Osteoblast (primary cell): ENCODE data around the gene VPS13D. TPM values are rescaled to one million over a fixed set of nuclear protein-coding genes. Genes with fewer than 3 reads are reported as not detected.

Experiments used
- DNase-seq: peaks from one replicate; pipeline ENCODE4 v3.0.0; 2011; ENCODE audit warnings: low spot score, mixed read lengths; ENCODE audit not compliant: insufficient read length; ENCODE audit errors: missing footprints
- H2AFZ ChIP-seq: 2 replicates; pipeline ENCODE4 v1.6.0; 2011; ENCODE audit warnings: mild to moderate bottlenecking, low read length
- H3K27ac ChIP-seq: 2 replicates; pipeline ENCODE4 v1.5.1; 2011; ENCODE audit warnings: mild to moderate bottlenecking, low read depth, low read length, moderate library complexity
- H3K27me3 ChIP-seq: 2 replicates; pipeline ENCODE4 v1.6.0; 2012; ENCODE audit warnings: mild to moderate bottlenecking, control low read depth, inconsistent platforms, low read length, moderate library complexity; ENCODE audit not compliant: insufficient read depth
- H3K36me3 ChIP-seq: 2 replicates; pipeline ENCODE4 v1.5.1; 2011; ENCODE audit warnings: mild to moderate bottlenecking, low read length, control low read depth, moderate library complexity; ENCODE audit not compliant: insufficient read depth
- H3K4me1 ChIP-seq: 2 replicates; pipeline ENCODE4 v1.5.1; 2011; ENCODE audit warnings: mild to moderate bottlenecking, low read length, control low read depth, moderate library complexity; ENCODE audit not compliant: insufficient read depth
- H3K4me2 ChIP-seq: 2 replicates; pipeline ENCODE4 v1.6.0; 2011; ENCODE audit warnings: mild to moderate bottlenecking, low read length; ENCODE audit not compliant: insufficient read depth
- H3K4me3 ChIP-seq: fragments of 200-600 bp; sonication (generic); 3 replicates; pipeline ENCODE4 v1.5.1; 2012; ENCODE audit warnings: mild to moderate bottlenecking, low read length, inconsistent platforms; ENCODE audit not compliant: insufficient read depth
- H3K79me2 ChIP-seq: 2 replicates; pipeline ENCODE4 v1.6.0; 2012; ENCODE audit warnings: mild to moderate bottlenecking, low read length, control low read depth, inconsistent platforms; ENCODE audit not compliant: insufficient read depth
- H3K9me3 ChIP-seq: 2 replicates; pipeline ENCODE4 v1.5.1; 2011; ENCODE audit warnings: low read depth, low read length, control low read depth
- H4K20me1 ChIP-seq: 2 replicates; pipeline ENCODE4 v1.6.0; 2012; ENCODE audit warnings: mild to moderate bottlenecking, low read length, control low read depth; ENCODE audit not compliant: insufficient read depth
- total RNA-seq: library from RNA; depleted of rRNA; stranded (reverse); fragments of >200 nt; gene quantifications from 2 replicates; pipeline ENCODE4 v1.2.3, GENCODE V29; 2012
- TF ChIP-seq, protein P1 (sequence below): IDR thresholded peaks from 2 replicates; pipeline ENCODE4 v1.5.1; 2011; ENCODE audit warnings: mild to moderate bottlenecking, low read depth, low read length, moderate library complexity; ENCODE audit errors: extremely low read depth

The VPS13D gene
- total RNA-seq, 1 donor = 48.5 TPM

GRCh38 chr1:12255913-12256312, 26.1 kb downstream of the VPS13D start:
- no peak for DNase-seq
- H3K79me2 ChIP-seq = no peaks in the 10 kb centered on the region
- peaks cover 2% of the 10 kb centered on the region for H3K4me1 ChIP-seq
- H3K27ac ChIP-seq = no peak overlapping the region
- TF ChIP-seq, protein P1, sequence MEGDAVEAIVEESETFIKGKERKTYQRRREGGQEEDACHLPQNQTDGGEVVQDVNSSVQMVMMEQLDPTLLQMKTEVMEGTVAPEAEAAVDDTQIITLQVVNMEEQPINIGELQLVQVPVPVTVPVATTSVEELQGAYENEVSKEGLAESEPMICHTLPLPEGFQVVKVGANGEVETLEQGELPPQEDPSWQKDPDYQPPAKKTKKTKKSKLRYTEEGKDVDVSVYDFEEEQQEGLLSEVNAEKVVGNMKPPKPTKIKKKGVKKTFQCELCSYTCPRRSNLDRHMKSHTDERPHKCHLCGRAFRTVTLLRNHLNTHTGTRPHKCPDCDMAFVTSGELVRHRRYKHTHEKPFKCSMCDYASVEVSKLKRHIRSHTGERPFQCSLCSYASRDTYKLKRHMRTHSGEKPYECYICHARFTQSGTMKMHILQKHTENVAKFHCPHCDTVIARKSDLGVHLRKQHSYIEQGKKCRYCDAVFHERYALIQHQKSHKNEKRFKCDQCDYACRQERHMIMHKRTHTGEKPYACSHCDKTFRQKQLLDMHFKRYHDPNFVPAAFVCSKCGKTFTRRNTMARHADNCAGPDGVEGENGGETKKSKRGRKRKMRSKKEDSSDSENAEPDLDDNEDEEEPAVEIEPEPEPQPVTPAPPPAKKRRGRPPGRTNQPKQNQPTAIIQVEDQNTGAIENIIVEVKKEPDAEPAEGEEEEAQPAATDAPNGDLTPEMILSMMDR = no peak
- H2AFZ ChIP-seq = no peak overlapping the region
- H3K36me3 ChIP-seq = peaks cover 73% of the 10 kb centered on the region
- no peaks in the 10 kb centered on the region for H3K9me3 ChIP-seq
- H4K20me1 ChIP-seq = peaks cover 4% of the 10 kb centered on the region
- no peak overlapping the region for H3K4me3 ChIP-seq
- no peak overlapping the region for H3K4me2 ChIP-seq
- H3K27me3 ChIP-seq = no peaks in the 10 kb centered on the region

GRCh38 chr1:12258272-12258671, 28.4 kb downstream of the VPS13D start:
- Histone ChIP-seq H3K4me1 (no peaks in the 10 kb centered on the region), H2AFZ (no peak overlapping the region), H3K36me3 (peaks cover 80% of the 10 kb centered on the region), H3K4me2 (no peak overlapping the region), H3K27me3 (no peaks in the 10 kb centered on the region), H4K20me1 (no peaks in the 10 kb centered on the region), H3K79me2 (no peaks in the 10 kb centered on the region), H3K9me3 (no peaks in the 10 kb centered on the region), H3K27ac (no peak overlapping the region), H3K4me3 (no peak overlapping the region)
- no peak for DNase-seq
- TF ChIP-seq, protein P1 = no peak

GRCh38 chr1:12269351-12269750, 39.5 kb downstream of the VPS13D start:
- H3K4me2 ChIP-seq = no peak overlapping the region
- TF ChIP-seq, protein P1 = no peak
- peaks cover 63% of the 10 kb centered on the region for H3K36me3 ChIP-seq

DNA sequence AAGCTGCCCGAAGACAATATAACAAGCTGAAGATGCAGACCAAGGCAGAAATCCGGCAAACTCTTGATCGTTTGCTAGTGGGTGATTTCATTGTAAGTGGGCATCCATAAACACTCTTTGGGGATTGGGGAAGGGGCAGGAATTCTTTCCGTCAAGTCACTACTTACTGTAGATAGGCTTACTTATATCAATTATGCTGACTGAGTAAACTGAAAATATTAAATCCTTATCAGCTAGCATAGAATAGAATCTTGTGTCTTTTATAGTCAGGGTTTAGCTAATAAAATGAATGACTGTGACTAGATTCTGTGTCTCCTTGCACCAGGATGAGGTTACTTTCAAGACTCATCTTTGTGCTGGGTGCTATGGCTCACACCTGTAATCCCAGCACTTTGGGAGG, 41.2 kb downstream of the VPS13D start:
- H3K27ac ChIP-seq = no peak overlapping the region
- TF ChIP-seq, protein P1 = no peak
- H4K20me1 ChIP-seq = no peaks in the 10 kb centered on the region
- H3K79me2 ChIP-seq = no peaks in the 10 kb centered on the region
- DNase-seq = no peak
- H3K9me3 ChIP-seq = no peaks in the 10 kb centered on the region
- no peak overlapping the region for H3K4me3 ChIP-seq
- peaks cover 58% of the 10 kb centered on the region for H3K36me3 ChIP-seq
- H2AFZ ChIP-seq = no peak overlapping the region
- no peaks in the 10 kb centered on the region for H3K4me1 ChIP-seq
- no peaks in the 10 kb centered on the region for H3K27me3 ChIP-seq
- no peak overlapping the region for H3K4me2 ChIP-seq

More at GRCh38 chr1:12269351-12269750, 39.5 kb downstream of the VPS13D start:
- Histone ChIP-seq H4K20me1 (no peaks in the 10 kb centered on the region), H3K27ac (no peak overlapping the region), H3K4me1 (no peaks in the 10 kb centered on the region), H3K9me3 (no peaks in the 10 kb centered on the region), H3K79me2 (no peaks in the 10 kb centered on the region), H2AFZ (no peak overlapping the region), H3K4me3 (no peak overlapping the region), H3K27me3 (no peaks in the 10 kb centered on the region)
- no peak for DNase-seq
